ENCODE results near the gene SLC7A10. TPM values are rescaled to one million over a fixed set of nuclear protein-coding genes. Genes with fewer than 3 reads are reported as not detected.
"Not testable (repeated sequence)": the region's sequence is repeated elsewhere in the genome, so short reads cannot be mapped to it uniquely, and the experiment has no call there.

The SLC7A10 gene
- total RNA-seq, 1 donor from 2014 or later, result 0.41 TPM

DNA sequence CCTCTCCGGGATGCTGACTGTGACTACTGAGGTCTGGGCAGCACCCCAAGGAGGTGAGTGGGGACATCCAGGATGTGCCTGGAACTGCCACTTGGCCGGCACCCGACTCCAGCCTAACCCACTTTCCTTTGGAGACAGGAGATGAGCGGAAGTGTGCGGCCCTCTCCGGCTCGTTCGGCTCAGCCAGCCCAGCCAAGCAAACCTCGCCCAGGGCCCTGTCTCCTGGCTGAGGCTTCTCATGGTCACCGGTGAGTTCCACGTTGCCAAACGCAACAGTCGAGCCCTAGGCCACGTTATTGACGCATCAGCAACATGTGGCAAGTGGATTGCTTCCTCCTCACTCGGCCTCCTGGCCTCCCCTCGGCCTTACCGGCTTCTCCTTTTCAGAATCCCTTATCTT, 5.5 kb downstream of the SLC7A10 start:
- DNase-seq (ENCODE audit: low spot score in 2 of 2) (no peak), FAIRE-seq (no peak)

DNA sequence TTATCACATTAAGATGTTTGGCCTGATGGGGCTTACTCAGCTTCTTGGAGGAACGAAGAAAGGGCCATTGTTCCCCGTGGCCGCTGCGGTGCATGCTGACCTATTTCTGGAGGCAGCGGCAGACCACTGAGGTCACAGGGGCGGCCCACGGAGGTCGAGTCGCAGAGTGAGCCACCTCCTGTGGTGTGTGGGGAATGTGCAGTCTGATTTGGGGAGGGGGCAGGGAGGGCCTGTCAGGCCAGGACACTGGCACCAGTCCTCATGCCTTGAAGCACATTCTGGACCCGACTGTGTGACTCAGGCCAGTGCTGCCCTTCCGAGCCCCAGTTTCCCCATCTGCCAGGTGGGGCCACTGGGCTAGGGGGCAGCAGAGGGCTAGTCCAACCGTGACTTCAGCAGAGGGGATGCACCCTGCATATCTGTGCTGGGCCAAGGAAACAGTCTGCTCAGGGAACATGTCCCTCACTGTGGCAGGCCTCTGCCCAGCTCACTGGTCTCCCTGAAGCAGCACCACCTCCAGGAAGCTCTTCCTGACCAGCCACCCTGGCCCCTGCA, 6.3 kb downstream of the SLC7A10 start:
- FAIRE-seq, result no peak
- no peak for DNase-seq (ENCODE audit: low spot score in 2 of 2)

DNA sequence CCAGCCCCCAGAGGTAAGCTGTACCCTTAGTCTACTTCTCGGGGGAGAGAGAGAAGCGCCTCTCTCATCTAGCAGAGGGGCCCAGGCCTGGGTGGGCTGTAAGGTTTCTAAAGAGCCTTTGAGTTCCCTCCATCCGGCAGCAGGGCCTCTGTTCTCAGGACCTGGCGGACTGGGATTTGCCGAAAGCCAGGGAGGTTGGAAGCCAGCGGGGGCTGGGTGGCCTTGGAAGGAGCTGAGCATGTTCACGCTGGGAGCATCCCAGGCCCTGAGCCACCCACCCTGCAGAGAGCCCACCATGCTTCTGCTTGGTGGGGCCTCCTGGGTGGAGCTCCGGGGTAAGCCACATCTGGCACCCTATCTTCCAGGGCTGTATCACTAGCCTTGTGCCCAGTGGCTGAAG, 7.8 kb downstream of the SLC7A10 start:
- FAIRE-seq (no peak), DNase-seq (ENCODE audit: low spot score in 2 of 2) (no peak)

DNA sequence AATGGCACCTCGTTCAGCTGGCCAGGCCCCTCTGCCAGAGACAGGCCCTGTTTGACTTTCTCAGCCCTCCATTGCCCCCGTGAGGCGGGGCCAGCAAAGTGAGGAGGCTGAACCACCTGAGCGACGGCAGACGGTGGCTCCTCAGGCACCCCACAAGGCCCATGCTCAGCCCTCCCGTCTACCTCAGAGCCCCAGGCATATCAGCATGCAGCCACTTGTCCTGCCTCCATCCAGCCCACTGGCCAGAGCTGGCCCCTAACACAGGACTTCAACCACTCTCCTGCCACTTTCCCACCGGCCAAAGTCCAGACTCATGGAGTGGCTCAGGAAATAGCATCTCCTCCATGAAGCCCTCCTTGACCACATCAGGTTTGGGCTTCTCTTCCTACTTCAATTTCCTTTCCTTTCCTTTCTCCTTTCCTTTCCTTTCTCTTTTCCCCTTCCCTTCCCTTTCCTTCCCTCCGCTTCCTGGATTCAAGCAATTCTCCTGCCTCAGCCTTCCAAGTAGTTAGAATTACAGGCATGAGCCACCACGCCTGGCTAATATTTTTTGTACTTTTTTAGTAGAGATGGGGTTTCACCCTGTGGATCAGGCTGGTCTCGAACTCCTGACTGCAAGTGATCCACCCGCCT, 9.3 kb downstream of the SLC7A10 start:
- FAIRE-seq, result no peak
- DNase-seq (ENCODE audit: low spot score in 2 of 2), result no peak

DNA sequence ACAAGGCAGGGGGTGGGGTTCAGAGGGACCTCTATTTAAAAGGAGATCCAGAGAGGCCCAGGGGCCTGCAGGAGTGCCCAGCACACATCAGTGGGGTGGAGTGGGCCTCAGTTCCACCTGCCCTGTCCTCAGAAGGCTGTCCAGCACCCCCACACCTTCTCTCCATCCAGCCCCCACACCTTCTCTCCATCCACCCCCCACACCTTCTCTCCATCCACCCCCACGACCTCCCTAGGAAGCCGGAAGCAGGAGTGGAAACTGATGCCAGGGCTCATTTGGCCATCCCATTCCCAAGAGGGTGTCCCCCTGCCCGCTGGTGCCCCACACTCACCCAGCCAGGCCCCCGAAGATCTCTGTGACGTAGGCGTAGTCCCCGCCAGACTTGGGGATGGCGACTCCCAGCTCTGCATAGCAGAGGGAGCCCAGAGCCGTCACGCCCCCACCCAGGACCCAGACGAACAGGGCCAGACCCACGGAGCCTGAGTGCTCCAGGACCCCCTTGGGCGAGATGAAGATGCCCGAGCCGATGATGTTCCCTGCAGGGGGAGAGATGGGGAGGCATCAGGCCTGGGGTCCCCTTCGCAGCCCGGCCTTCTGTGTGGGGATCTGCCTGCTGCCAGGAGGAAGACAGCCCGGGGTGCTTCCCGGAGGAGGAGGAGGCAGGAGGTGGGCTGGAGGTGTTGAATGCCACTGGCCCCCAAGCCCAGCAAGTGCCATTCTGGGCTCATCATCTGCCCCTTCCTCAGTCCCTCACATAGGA, 10.0 kb downstream of the SLC7A10 start:
- DNase-seq (ENCODE audit: low spot score in 2 of 2) (no peak), FAIRE-seq (no peak)

DNA sequence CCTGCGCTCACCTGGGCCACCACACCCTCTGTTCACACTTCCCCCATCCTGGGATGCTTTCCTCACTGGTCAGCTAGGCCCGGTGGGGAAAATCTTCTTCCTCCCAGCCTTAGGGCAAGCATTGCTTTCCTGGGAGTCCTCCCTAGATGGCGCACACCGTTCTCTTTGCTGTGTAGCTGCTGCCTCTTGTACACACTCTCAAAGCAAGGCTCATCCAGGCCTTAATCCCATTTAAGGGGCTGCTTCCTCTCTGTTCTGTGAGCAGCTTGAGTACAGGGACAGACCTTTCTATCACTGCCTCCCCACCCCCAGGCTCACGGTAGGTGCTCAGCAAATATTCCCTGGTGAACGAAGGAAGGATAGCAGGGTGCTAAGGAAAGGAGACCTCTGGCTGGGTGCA, 11.1 kb downstream of the SLC7A10 start:
- DNase-seq (ENCODE audit: low spot score in 2 of 2), result no peak
- no peak for FAIRE-seq

DNA sequence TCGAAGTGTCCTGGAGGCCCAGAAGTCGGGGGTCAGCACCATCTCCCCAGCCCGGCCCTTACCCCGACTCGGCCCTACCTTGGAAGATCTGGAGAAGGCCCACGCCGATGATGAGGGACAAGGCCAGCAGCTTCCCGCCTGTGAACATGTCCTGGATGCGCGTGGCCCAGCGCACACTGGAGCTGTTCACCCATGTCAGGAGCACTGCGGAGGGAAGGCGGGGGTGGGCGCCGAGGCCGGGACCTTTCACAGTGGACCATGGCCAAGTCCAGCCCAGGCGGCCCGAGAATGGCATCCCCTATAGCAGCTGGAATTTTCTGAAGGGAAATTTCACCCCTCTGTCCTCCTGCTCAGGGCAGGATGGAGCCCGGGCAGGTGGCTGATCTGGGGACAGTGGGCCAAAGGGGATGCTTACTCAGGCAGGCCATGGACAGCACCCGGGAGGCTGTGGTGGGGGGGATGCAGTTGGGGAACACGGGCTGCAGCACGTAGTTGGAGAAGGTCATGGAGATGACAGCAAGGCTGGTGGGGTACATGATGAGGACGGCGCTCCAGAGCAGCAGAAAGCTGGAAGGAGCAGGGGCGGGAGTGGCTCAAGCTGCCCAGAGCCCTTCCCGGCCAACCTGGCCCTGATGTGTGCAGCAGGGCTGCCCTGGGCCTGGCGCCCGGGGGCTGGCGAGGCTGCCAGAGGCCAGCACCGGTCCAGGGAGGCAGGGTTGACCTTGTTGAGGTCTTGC, 13.0 kb downstream of the SLC7A10 start:
- DNase-seq (ENCODE audit: low spot score in 2 of 2), result no peak
- FAIRE-seq, result no peak

DNA sequence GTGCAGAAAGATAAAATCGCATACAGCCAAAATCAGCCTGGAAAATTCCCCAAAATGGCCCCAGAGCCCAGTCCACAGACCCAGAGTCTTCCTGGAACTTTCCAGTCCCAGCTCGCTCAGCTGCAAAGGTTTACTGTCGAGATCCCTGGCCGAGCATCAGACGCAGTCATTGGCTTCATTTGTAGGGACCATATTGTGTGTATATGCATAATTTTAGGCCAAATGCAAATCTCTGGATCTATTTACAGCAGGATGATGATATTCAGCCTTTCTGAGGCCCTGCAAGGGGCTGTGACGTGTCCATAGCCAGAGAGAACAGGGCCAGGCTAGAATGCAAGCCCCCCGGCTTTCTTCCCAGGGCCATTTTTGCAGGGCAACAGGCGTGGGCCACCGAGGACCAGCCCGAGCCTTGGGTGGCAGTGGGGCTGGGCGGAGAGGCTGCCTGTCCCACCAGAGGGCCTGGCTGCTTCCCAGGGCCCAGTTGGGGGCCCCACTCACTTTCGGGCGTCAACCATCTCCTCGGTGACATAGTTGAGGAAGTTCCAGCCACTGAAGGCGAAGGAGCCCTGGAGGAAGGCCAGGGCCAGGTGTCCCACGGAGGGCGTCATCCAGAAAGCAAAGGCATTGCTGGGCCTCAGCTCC, 13.7 kb downstream of the SLC7A10 start:
- DNase-seq (ENCODE audit: low spot score in 2 of 2) (no peak), FAIRE-seq (no peak)

DNA sequence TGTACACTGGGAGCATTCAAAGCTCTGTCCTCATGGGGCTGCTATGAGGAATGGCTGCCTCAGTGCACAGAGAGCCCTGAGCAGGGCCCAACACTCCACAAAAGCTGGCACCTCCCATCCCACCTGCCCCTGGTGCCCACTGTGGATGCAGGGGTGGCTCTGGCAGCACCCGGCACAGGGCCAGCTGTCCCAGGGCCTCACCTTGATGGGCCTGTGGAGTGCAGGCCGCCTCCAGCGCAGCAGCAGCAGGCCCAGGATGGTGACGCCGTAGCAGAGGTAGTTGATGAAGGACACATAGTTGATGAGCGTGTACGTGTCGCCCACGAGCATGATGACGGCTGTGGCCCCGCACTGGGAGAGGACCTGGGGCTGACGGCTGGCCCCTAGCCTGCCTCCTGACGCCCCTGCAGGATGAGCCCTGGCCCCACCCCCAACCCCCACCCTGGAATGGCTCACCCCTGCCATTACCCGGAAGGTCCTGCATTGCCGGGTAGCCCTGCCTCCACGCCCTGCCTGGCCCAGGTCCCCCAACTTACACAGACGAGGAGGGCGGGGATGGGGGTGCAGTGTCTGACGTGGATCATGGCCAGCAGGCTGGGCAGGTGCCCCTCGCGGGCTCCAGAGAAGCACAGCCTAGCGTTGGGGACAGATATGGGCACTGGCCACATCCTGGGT, 15.2 kb downstream of the SLC7A10 start:
- DNase-seq (ENCODE audit: low spot score in 2 of 2) (no peak), FAIRE-seq (no peak)

DNA sequence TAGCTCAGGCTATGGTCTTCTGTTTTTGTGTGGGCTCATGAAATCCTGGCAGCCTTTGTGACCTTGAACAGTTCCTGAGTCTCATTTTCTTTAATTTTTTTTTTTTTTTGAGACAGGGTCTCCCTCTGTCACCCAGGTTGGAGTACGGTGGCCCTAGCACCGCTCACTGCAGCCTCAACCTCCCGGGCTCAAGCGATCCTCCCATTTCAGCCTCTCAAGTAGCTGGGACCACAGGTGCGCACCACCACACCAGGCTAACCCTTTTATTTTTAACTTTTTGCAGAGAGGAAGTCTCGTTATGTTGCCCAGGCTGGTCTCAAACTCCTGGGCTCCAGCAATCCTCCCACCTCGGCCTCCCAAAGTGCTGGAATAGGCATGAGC, 15.8 kb downstream of the SLC7A10 start:
- FAIRE-seq; DNase-seq (ENCODE audit: low spot score in 2 of 2): not testable (repeated sequence)

DNA sequence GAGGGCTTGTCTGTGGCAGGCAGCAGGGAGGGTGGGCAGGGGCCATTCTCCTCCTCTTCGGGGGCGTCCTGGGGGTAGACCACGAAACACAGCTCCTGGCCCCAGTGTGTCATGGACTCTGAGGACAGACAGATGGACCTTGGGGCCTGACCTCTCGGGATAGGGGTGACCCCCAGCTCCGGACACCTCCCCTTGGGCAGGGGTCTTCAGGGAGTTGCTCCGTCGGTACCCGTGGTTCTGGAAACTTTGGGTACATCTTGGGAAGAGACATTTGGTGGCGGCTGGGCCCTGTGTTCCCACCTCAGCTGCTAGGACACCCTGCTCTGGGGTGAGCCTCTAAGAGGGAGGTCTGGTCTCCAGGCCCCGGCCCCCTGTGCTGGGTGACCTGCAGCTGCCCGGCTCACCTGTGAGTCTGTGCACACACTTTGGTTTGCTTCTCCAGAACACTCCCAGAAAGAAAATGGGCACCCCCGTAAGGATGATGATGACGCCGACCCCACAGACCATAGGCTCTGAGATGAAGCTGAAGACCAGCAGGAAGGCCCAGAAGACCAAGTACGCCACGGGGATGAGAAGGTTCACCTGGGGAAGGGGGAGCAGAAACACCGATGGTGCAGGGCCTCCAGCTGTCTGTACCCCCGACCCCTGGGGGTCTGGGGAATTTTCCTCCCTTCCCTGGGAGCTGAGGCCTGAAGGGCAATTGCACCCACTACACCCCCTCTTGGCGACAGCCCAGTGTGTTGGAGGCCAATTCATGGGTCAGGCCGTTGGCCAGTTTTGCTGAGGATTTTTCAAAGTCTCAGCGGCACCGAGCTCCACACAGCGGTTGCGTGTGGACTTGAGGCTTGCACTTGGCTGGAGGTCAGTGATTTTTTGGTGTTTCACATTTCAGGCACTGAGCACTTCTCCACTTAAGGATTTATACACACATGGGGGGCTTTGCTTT, 16.5 kb downstream of the SLC7A10 start:
- FAIRE-seq (no peak), DNase-seq (ENCODE audit: low spot score in 2 of 2) (no peak)

DNA sequence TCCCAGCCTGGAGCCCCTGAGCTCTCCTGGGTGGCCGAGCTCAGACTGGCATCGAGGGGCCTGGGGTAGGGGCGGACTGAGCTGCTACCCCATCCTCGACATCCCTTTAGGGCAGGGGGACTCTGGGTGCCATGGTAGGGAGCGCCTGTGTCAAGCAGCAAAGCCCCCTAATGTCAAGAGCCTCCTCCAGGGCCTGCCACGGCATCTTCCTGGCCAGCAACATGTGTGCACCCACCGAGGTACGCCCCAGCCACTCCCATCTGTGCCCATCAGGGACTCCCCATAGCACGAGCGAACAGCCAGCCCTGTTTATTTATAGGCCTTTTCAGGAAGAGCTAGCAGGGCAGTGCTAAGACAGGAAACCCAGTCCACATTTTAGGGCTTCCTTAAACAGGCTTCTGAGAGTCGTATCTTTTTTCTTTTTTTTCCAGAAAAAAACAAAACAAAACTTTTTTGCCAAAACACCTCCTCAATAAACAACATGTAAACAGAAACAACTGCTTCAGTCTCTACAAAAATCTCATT, 17.2 kb downstream of the SLC7A10 start:
- FAIRE-seq (no peak), DNase-seq (ENCODE audit: low spot score in 2 of 2) (no peak)

DNA sequence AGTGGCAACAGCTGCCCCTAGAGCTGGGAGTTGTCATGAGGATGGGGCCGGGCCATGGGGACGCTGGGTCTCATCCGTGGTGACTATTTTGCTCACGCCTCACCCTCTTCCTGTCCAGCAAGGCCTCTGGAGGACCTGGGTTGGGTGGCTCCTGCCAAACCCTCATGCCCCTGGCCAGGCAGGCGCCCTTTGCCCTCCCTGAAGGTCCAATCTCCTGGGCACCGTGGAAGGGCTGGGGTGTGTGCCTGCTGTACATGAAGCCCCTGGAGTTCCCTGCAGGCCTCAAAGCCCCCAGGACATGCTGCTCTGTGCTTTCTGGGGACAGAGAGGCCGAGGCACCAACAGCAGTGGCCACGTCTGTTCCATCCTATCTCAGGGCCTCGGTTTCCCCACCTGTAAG, 17.7 kb downstream of the SLC7A10 start:
- DNase-seq (ENCODE audit: low spot score in 2 of 2) (no peak), FAIRE-seq (no peak)

DNA sequence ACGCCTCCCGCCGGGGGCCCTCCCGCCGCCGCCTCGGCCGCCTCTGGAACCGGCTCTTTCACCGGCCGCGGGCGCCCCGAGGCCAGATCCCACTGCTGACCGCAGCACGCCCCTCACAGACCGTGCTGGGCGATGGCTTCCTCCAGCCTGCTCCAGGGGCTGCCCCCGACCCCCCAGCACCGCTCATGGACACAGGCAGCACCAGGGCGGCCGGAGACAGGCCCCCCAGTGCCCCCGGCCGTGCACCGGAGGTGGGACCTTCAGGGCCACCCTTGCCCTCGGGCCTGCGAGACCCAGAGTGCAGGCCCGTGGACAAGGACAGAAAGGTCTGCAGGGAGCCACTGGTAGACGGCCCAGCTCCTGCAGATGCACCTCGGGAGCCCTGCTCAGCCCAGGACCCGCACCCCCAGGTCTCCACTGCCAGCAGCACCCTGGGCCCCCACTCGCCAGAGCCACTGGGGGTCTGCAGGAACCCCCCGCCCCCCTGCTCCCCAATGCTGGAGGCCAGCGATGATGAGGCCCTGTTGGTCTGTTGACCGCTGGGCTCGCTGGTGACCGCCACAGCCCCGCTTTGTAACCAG, 18.5 kb downstream of the SLC7A10 start:
- FAIRE-seq (no peak), DNase-seq (ENCODE audit: low spot score in 2 of 2) (no peak)

DNA sequence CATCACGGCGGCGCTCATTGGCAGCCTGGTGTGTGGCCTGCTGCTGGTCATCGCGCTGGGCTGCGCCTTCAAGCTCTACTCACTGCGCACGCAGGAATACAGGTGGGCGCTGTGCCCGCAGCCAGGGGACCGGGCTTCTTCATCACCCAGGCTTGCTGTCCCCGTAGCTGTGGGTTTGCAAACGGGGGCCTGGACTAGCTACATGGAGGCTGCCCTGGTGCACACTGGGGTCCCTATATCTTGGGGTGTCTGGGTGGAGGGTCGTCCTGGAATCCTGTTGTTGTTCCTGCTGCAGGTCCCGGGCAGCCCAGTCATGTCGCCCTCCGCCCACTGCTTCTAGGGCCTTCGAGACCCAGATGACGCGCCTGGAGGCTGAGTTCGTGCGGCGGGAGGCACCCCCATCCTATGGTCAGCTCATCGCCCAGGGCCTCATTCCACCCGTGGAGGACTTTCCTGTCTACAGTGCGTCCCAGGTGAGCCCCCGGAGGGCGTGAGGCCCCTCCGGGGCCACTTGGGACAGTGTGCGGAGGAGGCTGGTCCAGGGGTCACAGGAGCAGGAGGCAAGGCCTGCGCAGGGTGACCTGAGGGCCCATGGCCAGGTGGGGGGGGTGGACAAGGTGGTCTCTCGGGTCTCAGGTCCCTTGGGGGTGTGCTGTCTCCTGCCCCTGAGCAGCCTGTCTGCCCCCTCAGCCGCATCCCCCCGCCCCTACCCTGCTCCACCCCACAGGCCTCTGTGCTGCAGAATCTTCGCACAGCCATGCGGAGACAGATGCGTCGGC, 19.2 kb downstream of the SLC7A10 start:
- no peak for FAIRE-seq
- no peak for DNase-seq (ENCODE audit: low spot score in 2 of 2)

DNA sequence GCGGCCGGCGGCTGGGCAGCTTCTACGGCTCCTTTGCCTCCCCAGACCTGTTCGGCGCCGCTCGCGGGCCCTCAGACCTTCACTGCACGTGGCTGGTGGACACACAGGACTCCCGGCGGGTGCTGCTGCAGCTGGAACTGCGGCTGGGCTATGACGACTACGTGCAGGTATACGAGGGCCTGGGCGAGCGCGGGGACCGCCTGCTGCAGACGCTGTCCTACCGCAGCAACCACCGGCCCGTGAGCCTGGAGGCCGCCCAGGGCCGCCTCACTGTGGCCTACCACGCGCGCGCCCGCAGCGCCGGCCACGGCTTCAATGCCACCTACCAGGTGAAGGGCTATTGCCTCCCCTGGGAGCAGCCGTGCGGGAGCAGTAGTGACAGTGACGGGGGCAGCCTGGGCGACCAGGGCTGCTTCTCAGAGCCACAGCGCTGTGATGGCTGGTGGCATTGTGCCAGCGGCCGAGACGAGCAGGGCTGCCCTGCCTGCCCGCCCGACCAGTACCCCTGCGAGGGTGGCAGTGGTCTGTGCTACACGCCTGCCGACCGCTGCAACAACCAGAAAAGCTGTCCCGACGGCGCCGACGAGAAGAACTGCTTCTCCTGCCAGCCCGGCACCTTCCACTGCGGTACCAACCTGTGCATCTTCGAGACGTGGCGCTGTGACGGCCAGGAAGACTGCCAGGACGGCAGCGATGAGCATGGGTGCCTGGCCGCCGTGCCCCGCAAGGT, 20.0 kb downstream of the SLC7A10 start:
- FAIRE-seq (no peak), DNase-seq (ENCODE audit: low spot score in 2 of 2) (no peak)

DNA sequence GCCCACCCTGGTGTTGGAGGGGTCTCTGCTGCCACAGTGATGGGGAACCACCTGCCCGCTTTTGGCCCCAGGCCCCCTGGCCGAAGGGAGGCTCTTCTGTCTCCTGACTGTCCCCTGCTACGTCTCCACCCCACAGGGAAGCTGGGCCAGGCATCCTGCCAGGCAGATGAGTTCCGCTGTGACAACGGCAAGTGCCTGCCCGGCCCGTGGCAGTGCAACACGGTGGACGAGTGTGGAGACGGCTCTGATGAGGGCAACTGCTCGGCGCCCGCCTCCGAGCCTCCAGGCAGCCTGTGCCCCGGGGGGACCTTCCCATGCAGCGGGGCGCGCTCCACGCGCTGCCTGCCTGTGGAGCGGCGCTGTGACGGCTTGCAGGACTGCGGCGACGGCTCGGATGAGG, 20.5 kb downstream of the SLC7A10 start:
- FAIRE-seq (no peak), DNase-seq (ENCODE audit: low spot score in 2 of 2) (no peak)

Measured in frontal cortex (tissue), 4 donors.